HCT116 (cell line): Measurements from ENCODE around the gene CNN1. TPM values are rescaled to one million over a fixed set of nuclear protein-coding genes. Genes with fewer than 3 reads are reported as not detected.

ENCODE experiments used
- ATAC-seq: fragments of 200-7000 bp; cut with Tn5 transposase; 2 replicates; pipeline ENCODE4 v1.9.1; 2020; ENCODE audit warnings: mild to moderate bottlenecking, moderate library complexity
- Bru-seq: library from RNA; stranded (reverse); fragments of 400-500 nt; gene quantifications from one replicate; lab custom pipeline; 2021; lab: Mats Ljungman, UMichigan
- BruChase-seq, 2 experiments: library from RNA; stranded (reverse); fragments of 400-500 nt; gene quantifications; one replicate each; lab custom pipeline; 2021; lab: Mats Ljungman, UMichigan
- BruUV-seq: library from RNA; stranded (reverse); fragments of 400-500 nt; replicated peaks from 2 replicates; lab custom pipeline; 2021; lab: Mats Ljungman, UMichigan
- CTCF ChIA-PET: fragments of 300-600 bp; sonication (Branson Sonifier 250); formaldehyde crosslinking; loops from one replicate; lab custom pipeline; 2021; ENCODE audit warnings: antibody characterized with exemption; lab: Charles Lee
- POLR2A ChIA-PET: fragments of 300-600, 350-600 bp; sonication (Branson Sonifier 250); formaldehyde crosslinking; loops from one replicate; lab custom pipeline; 2021; ENCODE audit warnings: antibody characterized with exemption; lab: Charles Lee
- RAD21 ChIA-PET, 2 experiments: fragments of 300-600 bp; sonication (Branson Sonifier 250); formaldehyde crosslinking; loops; one replicate each; lab custom pipeline; 2023; ENCODE audit warnings: low total read pairs in 2 of 2; ENCODE audit not compliant: uncharacterized antibody in 2 of 2, unreplicated experiment in 2 of 2, low non-redundant PET in 1 of 2; lab: Charles Lee
- DNase-seq: peaks from one replicate; pipeline ENCODE4 v3.0.0-alpha.2; 2010; ENCODE audit warnings: low read depth, low spot score
- H2AFZ ChIP-seq: fragments of 200-600 bp; shearing (Covaris generic), sonication (generic); 2 replicates; pipeline ENCODE4 v1.6.1; 2017; ENCODE audit warnings: low read depth, mixed run types, mixed read lengths, antibody characterized with exemption, low read length; ENCODE audit not compliant: poor library complexity, severe bottlenecking
- H3K27ac ChIP-seq: 2 replicates; pipeline ENCODE4 v1.5.1; 2012; ENCODE audit warnings: low read depth, low read length
- H3K27me3 ChIP-seq: fragments of 200-600 bp; sonication (generic); 2 replicates; pipeline ENCODE4 v1.6.1; 2016; ENCODE audit warnings: mixed run types, low read length, mixed read lengths; ENCODE audit not compliant: insufficient read depth
- H3K36me3 ChIP-seq, 2 experiments: fragments of 200-500 bp in 1 of 2; fragments of 200-600 bp in 1 of 2; sonication (Bioruptor generic) in 1 of 2; sonication (generic) in 1 of 2; 2 replicates each; pipeline versions ENCODE4 v1.5.1 to v1.6.1; 2014 to 2016; ENCODE audit warnings: low read length in 2 of 2, inconsistent platforms in 1 of 2, mixed read lengths in 1 of 2, mixed run types in 1 of 2; ENCODE audit not compliant: insufficient read depth in 2 of 2, control insufficient read depth in 1 of 2
- H3K4me1 ChIP-seq, 2 experiments: fragments of 200-600 bp in 1 of 2; sonication (generic) in 1 of 2; 2 replicates each; pipeline versions ENCODE4 v1.5.1 to v1.6.1; 2012 to 2017; ENCODE audit warnings: low read length in 2 of 2, inconsistent platforms in 1 of 2, mild to moderate bottlenecking in 1 of 2, mixed read lengths in 1 of 2, mixed run types in 1 of 2, moderate library complexity in 1 of 2; ENCODE audit not compliant: insufficient read depth in 2 of 2, control insufficient read depth in 1 of 2
- H3K4me2 ChIP-seq: fragments of 200-600 bp; sonication (generic); 2 replicates; pipeline ENCODE4 v1.6.1; 2017; ENCODE audit warnings: mixed run types, low read length, mixed read lengths
- H3K4me3 ChIP-seq, 2 experiments: fragments of 200-600 bp in 1 of 2; sonication (generic) in 1 of 2; replicated peaks in 1 of 2; 2 replicates each; pipeline ENCODE4 v1.5.1; 2011 to 2016; ENCODE audit warnings: low read length in 2 of 2, control low read depth in 1 of 2, low read depth in 1 of 2, mild to moderate bottlenecking in 1 of 2, mixed read lengths in 1 of 2, mixed run types in 1 of 2
- H3K79me2 ChIP-seq: fragments of 200-600 bp; sonication (generic); 2 replicates; pipeline ENCODE4 v1.6.1; 2017; ENCODE audit warnings: mild to moderate bottlenecking, mixed run types, low read length, moderate library complexity, mixed read lengths; ENCODE audit not compliant: insufficient read depth
- H3K9ac ChIP-seq: fragments of 200-600 bp; sonication (generic); 2 replicates; pipeline ENCODE4 v1.6.1; 2016; ENCODE audit warnings: low read length, mixed read lengths
- H3K9me2 ChIP-seq: fragments of 200-600 bp; sonication (generic), shearing (Covaris generic); 2 replicates; pipeline ENCODE4 v1.6.1; 2017; ENCODE audit warnings: mixed run types, mild to moderate bottlenecking, moderate library complexity; ENCODE audit not compliant: insufficient read depth
- H3K9me3 ChIP-seq, 2 experiments: fragments of 200-500 bp in 1 of 2; fragments of 200-600 bp in 1 of 2; sonication (Bioruptor generic) in 1 of 2; sonication (generic) in 1 of 2; 2 replicates each; pipeline ENCODE4 v1.6.1; 2014 to 2017; ENCODE audit warnings: low read length in 2 of 2, mixed read lengths in 2 of 2, inconsistent platforms in 1 of 2, low read depth in 1 of 2, mild to moderate bottlenecking in 1 of 2, mixed run types in 1 of 2, moderate library complexity in 1 of 2; ENCODE audit not compliant: control insufficient read depth in 1 of 2, insufficient read depth in 1 of 2
- H4K20me1 ChIP-seq: fragments of 200-600 bp; sonication (generic), shearing (Covaris generic); 2 replicates; pipeline ENCODE4 v1.6.1; 2017; ENCODE audit warnings: mixed run types, mild to moderate bottlenecking, moderate library complexity; ENCODE audit not compliant: insufficient read depth
- ATF3 ChIP-seq: IDR thresholded peaks from 2 replicates; pipeline ENCODE4 v1.6.1; 2012
- EGR1 ChIP-seq: IDR thresholded peaks from 2 replicates; pipeline ENCODE4 v1.6.1; 2012; ENCODE audit warnings: low read depth
- EZH2 ChIP-seq: fragments of 200-600 bp; sonication (generic); IDR thresholded peaks from 2 replicates; pipeline ENCODE4 v1.6.1; 2017; ENCODE audit warnings: antibody characterized with exemption, mixed run types
- EZH2phosphoT487 ChIP-seq: fragments of 200-600 bp; IDR thresholded peaks from 2 replicates; pipeline ENCODE4 v1.6.1; 2018; ENCODE audit warnings: antibody characterized with exemption, borderline replicate concordance
- SIN3A ChIP-seq: IDR thresholded peaks from 2 replicates; pipeline ENCODE4 v1.6.1; 2012; ENCODE audit warnings: low read depth
- TCF7L2 ChIP-seq: IDR thresholded peaks from 2 replicates; pipeline ENCODE4 v1.7.0; 2011; ENCODE audit warnings: borderline replicate concordance, inconsistent platforms; ENCODE audit not compliant: insufficient read depth, insufficient read length; ENCODE audit errors: extremely low read depth
- YY1 ChIP-seq: IDR thresholded peaks from 2 replicates; pipeline ENCODE4 v1.6.1; 2011; ENCODE audit warnings: low read length, low read depth, moderate library complexity, mild to moderate bottlenecking; ENCODE audit not compliant: insufficient replicate concordance; ENCODE audit errors: extremely low read depth
- ZBTB33 ChIP-seq: IDR thresholded peaks from 2 replicates; pipeline ENCODE4 v1.6.1; 2011; ENCODE audit warnings: mild to moderate bottlenecking, low read length, moderate library complexity; ENCODE audit not compliant: insufficient replicate concordance; ENCODE audit errors: extremely low read depth
- ZFX ChIP-seq: fragments of 450-650 bp; IDR thresholded peaks from 2 replicates; pipeline ENCODE4 v1.6.1; 2017
- intact Hi-C: fragments of 100-400 bp; cut with micrococcal nuclease; formaldehyde crosslinking; loops from 2 replicates; pipeline ENCODE4 v1.10.0; 2022
- long read RNA-seq: library from polyadenylated mRNA; unstranded; transcript quantifications from one replicate; pipeline ENCODE4 v2.0.0, GENCODE V29; 2021; ENCODE audit not compliant: unreplicated experiment
- polyA plus RNA-seq: library from polyadenylated mRNA; unstranded; fragments of >200 nt; gene quantifications from 2 replicates; pipeline ENCODE4 v1.2.1, GENCODE V29; 2012; ENCODE audit warnings: missing spikeins
- total RNA-seq: library from RNA; stranded (reverse); gene quantifications from one replicate; pipeline ENCODE4 v1.2.1, GENCODE V29; 2021; ENCODE audit not compliant: unreplicated experiment

The CNN1 gene
- 0.64 TPM for total RNA-seq
- 0.20 and 0.26 TPM in 2 replicates for polyA plus RNA-seq
- percentile 10 among the genes with signal in this experiment for Bru-seq, nascent RNA
- BruChase-seq, experiment 1, labeled RNA remaining after a 6-hour chase = not detected
- BruChase-seq, experiment 2, labeled RNA remaining after a 2-hour chase = not detected
- long read RNA-seq = 0 reads

- H3K9ac ChIP-seq = no peak within 1 kb of the TSS
- no peak within 1 kb of the TSS for H3K4me2 ChIP-seq
Measured at GRCh38 chr19:11538232-11539036, at the start of gene CNN1. Gene CNN1 (plus strand): TSS chr19:11538851. CDS start chr19:11538928, 77 bp downstream.

More at GRCh38 chr19:11538232-11539036, at the start of gene CNN1:
- H3K36me3 ChIP-seq = no peaks in the 10 kb centered on the region
- H3K79me2 ChIP-seq = no peaks in the 10 kb centered on the region
- ATAC-seq (no peak), DNase-seq (no peak)
- no peak within 1 kb of the TSS for H3K27ac ChIP-seq
- no peak within 1 kb of the TSS for H2AFZ ChIP-seq
- peaks cover 7 to 23% of the 10 kb centered on the region in 2 experiments for H3K4me1 ChIP-seq
- no peaks in the 10 kb centered on the region for H3K9me3 ChIP-seq
- H3K9me2 ChIP-seq = no peaks in the 10 kb centered on the region
- ChIA-PET POLR2A (interaction anchor here (0.6 kb wide), 1 partner anchor 43 kb away, joined by 3 read pairs; no protein-coding TSS in a partner anchor), CTCF (no interaction called here), RAD21 (no interaction called here)
- intact Hi-C loops = no loop called here
- no peaks in the 10 kb centered on the region for H4K20me1 ChIP-seq
- H3K4me3 ChIP-seq = no peak within 1 kb of the TSS
- no peaks in the 10 kb centered on the region for H3K27me3 ChIP-seq
- TF ChIP-seq ZBTB33 (no peak), ZFX (no peak), YY1 (no peak), ATF3 (no peak), EGR1 (no peak), SIN3A (no peak), EZH2 (no peak), EZH2phosphoT487 (no peak), TCF7L2 (no peak)
- BruUV-seq = no TSS peak
